HepG2 (cell line): Measurements from ENCODE around the gene CFAP92. TPM values are rescaled to one million over a fixed set of nuclear protein-coding genes. Genes with fewer than 3 reads are reported as not detected.

Experiments used
- ATAC-seq: fragments of 200-7000 bp; cut with Tn5 transposase; 3 replicates; pipeline ENCODE4 v1.9.1; 2020; ENCODE audit warnings: mild to moderate bottlenecking, moderate library complexity
- BruUV-seq: library from RNA; stranded (reverse); fragments of 400-500 nt; replicated peaks from 2 replicates; lab custom pipeline; 2021; lab: Mats Ljungman, UMichigan
- CTCF ChIA-PET: fragments of 300-600 bp; formaldehyde crosslinking; extraction: SDS; loops from one replicate; lab custom pipeline; 2021; ENCODE audit warnings: low total read pairs, inconsistent platforms, low intra/inter-chr PET ratio; lab: Yijun Ruan, JAX
- POLR2A ChIA-PET: fragments of 350-600 bp; sonication (Branson Sonifier 250); formaldehyde crosslinking; loops from one replicate; lab custom pipeline; 2020; ENCODE audit warnings: antibody characterized with exemption, inconsistent platforms; lab: Yijun Ruan, JAX
- DNase-seq: peaks from one replicate; pipeline ENCODE4 v3.0.0-alpha.2; 2015; ENCODE audit warnings: low spot score
- FAIRE-seq: peaks from 3 replicates; lab custom pipeline; 2011; peaks lifted over from hg19 to GRCh38; lab: Jason Lieb, UNC
- H2AFZ ChIP-seq: one replicate; pipeline ENCODE4 v1.6.1; 2011; ENCODE audit warnings: low read length, inconsistent platforms
- H3K27ac ChIP-seq: fragments of 300-600 bp; 3 replicates; pipeline ENCODE4 v1.8.0; 2011; ENCODE audit warnings: mixed run types, mild to moderate bottlenecking, mixed read lengths, low read length, inconsistent platforms; ENCODE audit not compliant: insufficient read depth; ENCODE audit errors: extremely low read length
- H3K27me3 ChIP-seq, 2 experiments: fragments of 200-600 bp in 1 of 2; 2 replicates in 1 of 2; 3 replicates in 1 of 2; pipeline versions ENCODE4 v1.6.0 to v1.8.0; 2011; ENCODE audit warnings: low read length in 2 of 2, mild to moderate bottlenecking in 2 of 2, moderate library complexity in 2 of 2, inconsistent platforms in 1 of 2; ENCODE audit not compliant: insufficient read depth in 2 of 2, control insufficient read depth in 1 of 2
- H3K36me3 ChIP-seq, 2 experiments: fragments of 200-600 bp in 1 of 2; replicated peaks in 1 of 2; 2 replicates in 1 of 2; 3 replicates in 1 of 2; pipeline versions ENCODE4 v1.5.1 to v1.8.0; 2011; ENCODE audit warnings: low read length in 2 of 2, inconsistent platforms in 1 of 2; ENCODE audit not compliant: insufficient read depth in 2 of 2, control insufficient read depth in 1 of 2
- H3K4me1 ChIP-seq: 2 replicates; pipeline ENCODE4 v1.5.1; 2012; ENCODE audit warnings: low read length, inconsistent platforms; ENCODE audit not compliant: insufficient read depth
- H3K4me2 ChIP-seq: 2 replicates; pipeline ENCODE4 v1.6.0; 2011; ENCODE audit warnings: low read depth, low read length, inconsistent platforms
- H3K4me3 ChIP-seq, 3 experiments: fragments of 200-600 bp in 1 of 3; sonication (generic), shearing (Covaris generic) in 1 of 3; replicated peaks in 1 of 3; 2 replicates each; pipeline ENCODE4 v1.5.1; 2011 to 2016; ENCODE audit warnings: low read length in 3 of 3, inconsistent platforms in 2 of 3, low read depth in 2 of 3, mild to moderate bottlenecking in 2 of 3, control low read depth in 1 of 3, mixed read lengths in 1 of 3; ENCODE audit not compliant: insufficient read depth in 1 of 3
- H3K79me2 ChIP-seq: one replicate; pipeline ENCODE4 v1.6.1; 2011; ENCODE audit warnings: low read length, inconsistent platforms; ENCODE audit not compliant: insufficient read depth
- H3K9ac ChIP-seq: 2 replicates; pipeline ENCODE4 v1.6.0; 2011; ENCODE audit warnings: mild to moderate bottlenecking, low read depth, low read length, inconsistent platforms; ENCODE audit not compliant: insufficient read depth
- H3K9me3 ChIP-seq: 2 replicates; pipeline ENCODE4 v1.5.1; 2012; ENCODE audit warnings: mild to moderate bottlenecking, low read length
- H4K20me1 ChIP-seq: 2 replicates; pipeline ENCODE4 v1.6.0; 2011; ENCODE audit warnings: inconsistent platforms, mild to moderate bottlenecking, low read length, moderate library complexity; ENCODE audit not compliant: insufficient read depth
- CHD4 ChIP-seq: fragments of 200-600 bp; sonication (generic); IDR thresholded peaks from 2 replicates; pipeline ENCODE4 v1.7.0; 2017; ENCODE audit warnings: mild to moderate bottlenecking, low read length, borderline replicate concordance
- GATAD2A ChIP-seq: IDR thresholded peaks from 2 replicates; pipeline ENCODE4 v1.6.1; 2016
- KDM2A ChIP-seq: sonication (generic); formaldehyde crosslinking; IDR thresholded peaks from 2 replicates; pipeline ENCODE4 v1.4.0; 2020; ENCODE audit warnings: low read depth, missing genetic modification reagents, borderline replicate concordance
- MAFF ChIP-seq: IDR thresholded peaks from 2 replicates; pipeline ENCODE4 v1.6.1; 2011; ENCODE audit warnings: low read depth, low read length, improper control_type of control experiment
- MAFK ChIP-seq, 2 experiments: IDR thresholded peaks in 1 of 2; conservative IDR thresholded peaks in 1 of 2; 2 replicates each; pipeline ENCODE4 v1.6.1; 2011; ENCODE audit warnings: improper control_type of control experiment in 2 of 2, low read length in 2 of 2
- MZF1 ChIP-seq: sonication (generic); formaldehyde crosslinking; IDR thresholded peaks from 2 replicates; pipeline ENCODE4 v1.8.1; 2023; ENCODE audit warnings: mild to moderate bottlenecking, missing genetic modification reagents, borderline replicate concordance
- NFE2L2 ChIP-seq: fragments of 150-350 bp; IDR thresholded peaks from 2 replicates; pipeline ENCODE4 v1.6.1; 2014; ENCODE audit warnings: low read length
- RCOR2 ChIP-seq: IDR thresholded peaks from 2 replicates; pipeline ENCODE4 v1.6.1; 2016; ENCODE audit warnings: missing biosample characterization, missing genetic modification reagents
- SAP130 ChIP-seq: IDR thresholded peaks from 2 replicates; pipeline ENCODE4 v1.6.1; 2016; ENCODE audit warnings: low read depth
- ZFP36 ChIP-seq: fragments of 150-350 bp; IDR thresholded peaks from 2 replicates; pipeline ENCODE4 v1.6.1; 2018; ENCODE audit warnings: borderline replicate concordance, low read length, low read depth; ENCODE audit not compliant: partially characterized antibody
- ZMYM3 ChIP-seq: sonication (generic); formaldehyde crosslinking; IDR thresholded peaks from 2 replicates; pipeline ENCODE4 v1.5.1; 2020; ENCODE audit warnings: mild to moderate bottlenecking, missing genetic modification reagents
- ZNF383 ChIP-seq: sonication (generic); formaldehyde crosslinking; IDR thresholded peaks from 2 replicates; pipeline ENCODE4 v1.4.0; 2020; ENCODE audit warnings: missing genetic modification reagents, mild to moderate bottlenecking, borderline replicate concordance
- ZNF768 ChIP-seq: sonication (generic); formaldehyde crosslinking; IDR thresholded peaks from 2 replicates; pipeline ENCODE4 v1.4.0; 2020; ENCODE audit warnings: missing genetic modification reagents
- WGBS: methylation state at CpG from one replicate; pipeline ENCODE4 v1.1.6; 2017; ENCODE audit warnings: low lambda C conversion rate; 5-methylcytosine and 5-hydroxymethylcytosine counted together
- in situ Hi-C: cut with HindIII; loops from 2 replicates; pipeline ENCODE4 v1.10.0; 2017; ENCODE audit warnings: low pct_unique_long_range_greater_than_20kb; ENCODE audit not compliant: extremely low pct_ligation_motif_present
- intact Hi-C: fragments of 100-400 bp; cut with micrococcal nuclease; formaldehyde crosslinking; loops from one replicate; pipeline ENCODE4 v1.10.0; 2022; ENCODE audit not compliant: unreplicated experiment
- polyA plus RNA-seq, 8 experiments: library from polyadenylated mRNA; depleted of rRNA in 3 of 8; stranded (reverse) in 7 of 8; unstranded in 1 of 8; fragments of >200 nt; fragmentation: Illumina TruSeq in 4 of 8; extraction: Trizol in 4 of 8; gene quantifications; 2 replicates each; pipeline versions ENCODE4 v1.2.1 to v1.2.3, GENCODE V29; 2011 to 2016; ENCODE audit warnings: low read depth in 4 of 8, missing spikeins in 1 of 8, mixed read lengths in 1 of 8; ENCODE audit not compliant: insufficient read depth in 1 of 8
- total RNA-seq, 5 experiments: library from RNA; depleted of rRNA; stranded (reverse); fragments of >200 nt; fragmentation: Illumina TruSeq; extraction: Trizol; gene quantifications; 2 replicates each; pipeline ENCODE4 v1.2.3, GENCODE V29; 2016; ENCODE audit warnings: low read depth in 1 of 5
- TF ChIP-seq, protein P1 (sequence below): sonication (generic); formaldehyde crosslinking; conservative IDR thresholded peaks from 2 replicates; pipeline ENCODE4 v1.4.0; 2020; ENCODE audit warnings: missing genetic modification reagents
- TF ChIP-seq, protein P2 (sequence below): IDR thresholded peaks from 2 replicates; pipeline ENCODE4 v1.6.1; 2016; ENCODE audit warnings: low read depth, control low read depth
- TF ChIP-seq, protein P3 (sequence below): sonication (generic); formaldehyde crosslinking; IDR thresholded peaks from 2 replicates; pipeline ENCODE4 v1.4.0; 2020; ENCODE audit warnings: missing genetic modification reagents

The CFAP92 gene
- total and polyA plus RNA-seq, 2 of the 13 experiments (the other 11 are each of a cell fraction or from before 2014, with no cell fraction given): 0.18 to 0.46 TPM

DNA sequence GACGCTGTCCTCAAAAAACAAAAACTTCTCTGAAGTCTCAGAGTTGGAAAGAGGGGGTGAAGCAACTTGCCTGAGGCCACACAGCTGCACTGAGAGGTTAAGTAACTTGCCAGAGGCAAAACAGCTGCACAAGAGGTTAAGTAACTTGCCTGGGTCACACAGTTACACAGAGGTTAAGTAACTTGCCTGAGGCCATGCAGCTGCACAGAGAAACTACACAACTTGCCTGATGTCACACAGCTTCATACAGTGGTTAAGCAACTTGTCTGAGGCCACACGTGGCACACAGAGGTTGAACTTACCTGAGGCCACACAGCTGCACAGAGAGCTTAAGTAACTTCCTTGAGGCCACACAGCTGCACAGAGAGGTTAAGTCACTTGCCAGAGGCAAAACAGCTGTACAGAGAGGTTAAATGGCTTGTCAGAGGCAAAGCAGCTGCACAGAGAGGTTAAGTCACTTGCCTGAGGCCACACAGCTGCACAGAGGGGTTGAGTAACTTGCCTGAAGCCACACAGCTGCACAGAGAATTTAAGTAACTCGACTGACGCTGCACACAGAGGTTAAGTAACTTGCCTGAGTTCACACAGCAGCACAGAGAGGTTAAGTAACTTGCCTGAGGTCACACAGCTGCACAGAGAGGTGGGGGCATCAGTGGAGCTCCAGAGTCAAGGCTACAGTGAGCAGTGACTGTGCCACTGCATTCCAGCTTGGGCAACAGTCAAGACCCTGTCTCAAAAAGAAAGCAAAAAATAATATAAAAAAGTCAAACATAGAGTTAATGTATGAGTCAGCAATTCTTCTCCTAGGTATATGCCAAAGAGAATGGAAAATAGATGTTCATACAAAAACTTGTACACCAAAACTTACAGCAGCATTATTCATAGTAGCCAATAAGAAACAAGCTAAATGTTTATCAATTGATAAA is 126.4 kb downstream of the CFAP92 start:
- in situ Hi-C loops (no loop called here), intact Hi-C loops (no loop called here)
- Histone ChIP-seq H3K36me3 (no peaks in the 10 kb centered on the region), H3K9me3 (no peaks in the 10 kb centered on the region), H3K4me1 (0 out of 2 replicates have a peak, but pooled peaks cover 12% of the 10 kb centered on the region), H3K9ac (no peak overlapping the region), H3K4me2 (no peak overlapping the region), H3K79me2 (no peaks in the 10 kb centered on the region), H2AFZ (no peak overlapping the region), H3K4me3 (no peak overlapping the region), H3K27ac (no peak overlapping the region), H3K27me3 (no peaks in the 10 kb centered on the region), H4K20me1 (no peaks in the 10 kb centered on the region)
- FAIRE-seq (no peak), DNase-seq (no peak), ATAC-seq (no peak)
- ChIA-PET POLR2A (interaction anchor here (1.5 kb wide), 1 partner anchor 12 kb away, joined by 4 read pairs; the partner anchor contains the start of gene ACAD9), CTCF (no interaction called here)
- TF ChIP-seq ZNF383 (CRISPR knock-in tag): no peak
- TF ChIP-seq ZNF768 (CRISPR knock-in tag): peak; percentile 99
- peak; percentile 93 for TF ChIP-seq MAFF
- TF ChIP-seq, protein P1, sequence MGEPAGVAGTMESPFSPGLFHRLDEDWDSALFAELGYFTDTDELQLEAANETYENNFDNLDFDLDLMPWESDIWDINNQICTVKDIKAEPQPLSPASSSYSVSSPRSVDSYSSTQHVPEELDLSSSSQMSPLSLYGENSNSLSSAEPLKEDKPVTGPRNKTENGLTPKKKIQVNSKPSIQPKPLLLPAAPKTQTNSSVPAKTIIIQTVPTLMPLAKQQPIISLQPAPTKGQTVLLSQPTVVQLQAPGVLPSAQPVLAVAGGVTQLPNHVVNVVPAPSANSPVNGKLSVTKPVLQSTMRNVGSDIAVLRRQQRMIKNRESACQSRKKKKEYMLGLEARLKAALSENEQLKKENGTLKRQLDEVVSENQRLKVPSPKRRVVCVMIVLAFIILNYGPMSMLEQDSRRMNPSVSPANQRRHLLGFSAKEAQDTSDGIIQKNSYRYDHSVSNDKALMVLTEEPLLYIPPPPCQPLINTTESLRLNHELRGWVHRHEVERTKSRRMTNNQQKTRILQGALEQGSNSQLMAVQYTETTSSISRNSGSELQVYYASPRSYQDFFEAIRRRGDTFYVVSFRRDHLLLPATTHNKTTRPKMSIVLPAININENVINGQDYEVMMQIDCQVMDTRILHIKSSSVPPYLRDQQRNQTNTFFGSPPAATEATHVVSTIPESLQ: no peak
- TF ChIP-seq ZFP36: peak; percentile 69
- TF ChIP-seq NFE2L2: peak; percentile 68; the same call in 1 of the 2 replicates
- peak; percentile 87 for TF ChIP-seq CHD4
- no peak for TF ChIP-seq MZF1 (CRISPR knock-in tag)
- no peak for TF ChIP-seq SAP130
- TF ChIP-seq, protein P2, sequence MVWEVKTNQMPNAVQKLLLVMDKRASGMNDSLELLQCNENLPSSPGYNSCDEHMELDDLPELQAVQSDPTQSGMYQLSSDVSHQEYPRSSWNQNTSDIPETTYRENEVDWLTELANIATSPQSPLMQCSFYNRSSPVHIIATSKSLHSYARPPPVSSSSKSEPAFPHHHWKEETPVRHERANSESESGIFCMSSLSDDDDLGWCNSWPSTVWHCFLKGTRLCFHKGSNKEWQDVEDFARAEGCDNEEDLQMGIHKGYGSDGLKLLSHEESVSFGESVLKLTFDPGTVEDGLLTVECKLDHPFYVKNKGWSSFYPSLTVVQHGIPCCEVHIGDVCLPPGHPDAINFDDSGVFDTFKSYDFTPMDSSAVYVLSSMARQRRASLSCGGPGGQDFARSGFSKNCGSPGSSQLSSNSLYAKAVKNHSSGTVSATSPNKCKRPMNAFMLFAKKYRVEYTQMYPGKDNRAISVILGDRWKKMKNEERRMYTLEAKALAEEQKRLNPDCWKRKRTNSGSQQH (CRISPR knock-in tag): no peak
- TF ChIP-seq, protein P3, sequence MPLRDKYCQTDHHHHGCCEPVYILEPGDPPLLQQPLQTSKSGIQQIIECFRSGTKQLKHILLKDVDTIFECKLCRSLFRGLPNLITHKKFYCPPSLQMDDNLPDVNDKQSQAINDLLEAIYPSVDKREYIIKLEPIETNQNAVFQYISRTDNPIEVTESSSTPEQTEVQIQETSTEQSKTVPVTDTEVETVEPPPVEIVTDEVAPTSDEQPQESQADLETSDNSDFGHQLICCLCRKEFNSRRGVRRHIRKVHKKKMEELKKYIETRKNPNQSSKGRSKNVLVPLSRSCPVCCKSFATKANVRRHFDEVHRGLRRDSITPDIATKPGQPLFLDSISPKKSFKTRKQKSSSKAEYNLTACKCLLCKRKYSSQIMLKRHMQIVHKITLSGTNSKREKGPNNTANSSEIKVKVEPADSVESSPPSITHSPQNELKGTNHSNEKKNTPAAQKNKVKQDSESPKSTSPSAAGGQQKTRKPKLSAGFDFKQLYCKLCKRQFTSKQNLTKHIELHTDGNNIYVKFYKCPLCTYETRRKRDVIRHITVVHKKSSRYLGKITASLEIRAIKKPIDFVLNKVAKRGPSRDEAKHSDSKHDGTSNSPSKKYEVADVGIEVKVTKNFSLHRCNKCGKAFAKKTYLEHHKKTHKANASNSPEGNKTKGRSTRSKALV: no peak
- 0 out of 2 replicates have a peak, but pooled peaks have one; percentile 18 for TF ChIP-seq RCOR2 (CRISPR knock-in tag)
- no peak for TF ChIP-seq GATAD2A (CRISPR knock-in tag)
- TF ChIP-seq MAFK (conservative IDR thresholded peaks at IDR 0.05 in 1 of 2, IDR thresholded peaks at IDR 0.05 in 1 of 2; ENCODE audit: low read length in 2 of 2): peak; percentile 91 to 97
- TF ChIP-seq KDM2A (CRISPR knock-in tag): no peak
- TF ChIP-seq ZMYM3 (CRISPR knock-in tag): peak; percentile 82; the same call in 1 of the 2 replicates
- BruUV-seq: no TSS peak
- 0% methylated on average over 4 of the region's 4 CpGs for WGBS
